Ascending aorta (tissue), 2 donors: ENCODE data around the gene MYL6B. TPM values are rescaled to one million over a fixed set of nuclear protein-coding genes. Genes with fewer than 3 reads are reported as not detected.

ENCODE experiments used
- DNase-seq, 2 donors: peaks; one replicate each; pipeline ENCODE4 v3.0.0-alpha.2; 2019; ENCODE audit warnings: low spot score in 2 of 2
- H3K27ac ChIP-seq, 2 donors: fragments of 200-600 bp; sonication (generic); one replicate each; pipeline ENCODE4 v1.5.1; 2016 to 2017; ENCODE audit warnings: mild to moderate bottlenecking in 1 of 2
- H3K27me3 ChIP-seq: fragments of 200-600 bp; sonication (generic); one replicate; pipeline ENCODE4 v1.5.1; 2017
- H3K36me3 ChIP-seq, 2 donors: fragments of 200-600 bp; sonication (generic); one replicate each; pipeline ENCODE4 v1.5.1; 2016
- H3K4me1 ChIP-seq, 2 donors: fragments of 200-600 bp; sonication (generic); one replicate each; pipeline ENCODE4 v1.5.1; 2016 to 2017; ENCODE audit warnings: mild to moderate bottlenecking in 1 of 2
- H3K4me3 ChIP-seq, 2 donors: fragments of 200-600 bp; sonication (generic); one replicate each; pipeline ENCODE4 v1.5.1; 2016 to 2017; ENCODE audit warnings: mild to moderate bottlenecking in 1 of 2
- H3K9me3 ChIP-seq, 2 donors: fragments of 200-600 bp; sonication (generic); one replicate each; pipeline ENCODE4 v1.5.1; 2016
- intact Hi-C: fragments of 100-400 bp; cut with DNase I; formaldehyde crosslinking; loops from one replicate; pipeline ENCODE4 v1.15.1; 2023
- total RNA-seq: library from RNA; depleted of rRNA; stranded (reverse); fragments of >200 nt; gene quantifications from one replicate; pipeline ENCODE4 v1.1.0, GENCODE V29; 2016
- TF ChIP-seq, protein P1 (sequence below), 3 experiments: fragments of 200-600 bp in 2 of 3; fragments of 450-650 bp in 1 of 3; sonication (generic) in 2 of 3; IDR thresholded peaks; one replicate each; pipeline ENCODE4 v1.5.1; 2016 to 2019; ENCODE audit warnings: antibody characterized with exemption in 3 of 3, mild to moderate bottlenecking in 1 of 3, moderate library complexity in 1 of 3

Gene MYL6B
- total RNA-seq, 1 donor from 2014 or later: 53.6 TPM

DNA sequence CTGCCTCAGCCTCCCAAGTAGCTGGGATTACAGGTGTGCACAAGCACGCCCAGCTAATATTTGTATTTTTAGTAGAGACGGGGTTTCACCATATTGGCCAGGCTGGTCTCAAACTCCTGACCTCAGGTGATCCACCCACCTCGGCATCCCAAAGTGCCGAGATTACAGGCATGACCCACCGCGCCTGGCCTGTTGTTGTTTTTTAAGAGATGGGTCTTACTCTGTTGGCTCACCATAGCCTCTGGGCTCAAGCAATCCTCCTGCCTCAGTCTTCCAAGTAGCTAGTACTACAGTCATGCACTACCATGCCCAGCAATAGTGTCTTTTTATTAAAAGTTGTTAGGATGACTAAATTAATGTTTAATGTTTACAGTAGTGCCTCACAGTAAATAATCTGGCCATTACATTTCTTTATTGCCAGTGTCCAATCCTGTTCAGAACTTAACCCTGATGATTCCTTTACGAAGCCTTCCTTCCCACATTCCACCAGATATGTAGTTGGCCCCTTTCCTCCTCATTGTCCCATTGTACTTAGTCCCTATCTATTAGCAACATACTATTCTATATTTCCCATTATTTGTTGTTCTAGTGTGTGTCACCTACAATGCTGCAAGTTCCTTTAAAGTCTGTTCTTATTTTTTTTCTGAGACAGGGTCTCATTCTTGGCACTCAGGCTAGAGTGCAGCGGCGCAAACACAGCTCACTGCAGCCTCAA lies 45.7 kb downstream of the MYL6B start:
- intact Hi-C loops: loop anchor here (10.0 kb wide), 1 partner anchor 267 kb away; the partner anchor contains the start of gene SPRYD4
- H3K9me3 ChIP-seq: no peaks in the 10 kb centered on the region
- H3K27me3 ChIP-seq: no peaks in the 10 kb centered on the region
- H3K4me3 ChIP-seq: no peak overlapping the region
- H3K27ac ChIP-seq: no peak overlapping the region
- no peak for DNase-seq
- H3K36me3 ChIP-seq: no peaks in the 10 kb centered on the region
- H3K4me1 ChIP-seq: peaks cover 0 to 6% of the 10 kb centered on the region in 2 donors
- TF ChIP-seq, protein P1, sequence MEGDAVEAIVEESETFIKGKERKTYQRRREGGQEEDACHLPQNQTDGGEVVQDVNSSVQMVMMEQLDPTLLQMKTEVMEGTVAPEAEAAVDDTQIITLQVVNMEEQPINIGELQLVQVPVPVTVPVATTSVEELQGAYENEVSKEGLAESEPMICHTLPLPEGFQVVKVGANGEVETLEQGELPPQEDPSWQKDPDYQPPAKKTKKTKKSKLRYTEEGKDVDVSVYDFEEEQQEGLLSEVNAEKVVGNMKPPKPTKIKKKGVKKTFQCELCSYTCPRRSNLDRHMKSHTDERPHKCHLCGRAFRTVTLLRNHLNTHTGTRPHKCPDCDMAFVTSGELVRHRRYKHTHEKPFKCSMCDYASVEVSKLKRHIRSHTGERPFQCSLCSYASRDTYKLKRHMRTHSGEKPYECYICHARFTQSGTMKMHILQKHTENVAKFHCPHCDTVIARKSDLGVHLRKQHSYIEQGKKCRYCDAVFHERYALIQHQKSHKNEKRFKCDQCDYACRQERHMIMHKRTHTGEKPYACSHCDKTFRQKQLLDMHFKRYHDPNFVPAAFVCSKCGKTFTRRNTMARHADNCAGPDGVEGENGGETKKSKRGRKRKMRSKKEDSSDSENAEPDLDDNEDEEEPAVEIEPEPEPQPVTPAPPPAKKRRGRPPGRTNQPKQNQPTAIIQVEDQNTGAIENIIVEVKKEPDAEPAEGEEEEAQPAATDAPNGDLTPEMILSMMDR (IDR thresholded peaks at IDR 0.05): no peak

DNA sequence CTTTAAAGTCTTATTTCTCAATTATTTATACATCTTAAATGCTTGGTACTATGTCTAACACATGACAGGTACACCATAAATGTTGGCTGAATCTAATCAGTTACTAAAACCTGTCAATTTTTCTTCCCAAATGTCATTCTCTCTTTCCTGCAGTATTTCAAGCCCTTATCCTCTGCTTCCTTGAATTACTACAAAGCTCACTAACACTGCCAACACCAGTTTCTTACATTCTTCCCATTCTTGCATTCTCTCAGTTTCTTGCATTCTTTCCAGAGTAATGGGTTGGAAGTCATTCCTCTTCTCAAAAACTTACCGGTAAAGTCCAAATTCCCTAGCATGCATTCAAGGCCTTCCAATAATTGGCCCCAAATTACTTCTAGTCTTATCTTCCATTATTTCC lies 46.4 kb downstream of the MYL6B start:
- no peaks in the 10 kb centered on the region for H3K27me3 ChIP-seq
- H3K9me3 ChIP-seq: no peaks in the 10 kb centered on the region
- peaks cover 0 to 6% of the 10 kb centered on the region in 2 donors for H3K4me1 ChIP-seq
- H3K27ac ChIP-seq: no peak overlapping the region
- intact Hi-C loops: loop anchor here (10.0 kb wide), 1 partner anchor 266 kb away; the partner anchor contains the start of gene SPRYD4
- no peak overlapping the region for H3K4me3 ChIP-seq
- no peaks in the 10 kb centered on the region for H3K36me3 ChIP-seq
- TF ChIP-seq, protein P1 (IDR thresholded peaks at IDR 0.05): no peak
- DNase-seq: no peak

DNA sequence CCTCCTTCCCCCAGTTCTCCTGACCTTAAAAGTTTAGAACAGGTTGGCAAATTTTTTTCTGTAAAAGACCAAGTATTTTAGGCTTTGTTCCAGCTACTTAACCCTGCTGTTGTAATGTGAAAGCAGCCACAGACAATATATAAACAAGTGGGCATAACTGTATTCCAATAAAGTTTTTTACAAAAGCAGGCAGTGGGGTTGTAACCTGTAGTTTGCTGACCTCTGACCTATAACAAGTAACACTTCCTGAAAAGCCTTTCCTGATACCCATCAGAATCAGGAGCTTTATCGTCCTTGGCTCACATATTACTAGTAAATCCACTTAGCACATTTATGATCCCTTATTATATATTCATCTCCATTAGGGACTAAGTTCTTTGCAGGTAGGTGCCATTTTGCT lies 50.0 kb downstream of the MYL6B start:
- intact Hi-C loops: no loop called here
- no peaks in the 10 kb centered on the region for H3K27me3 ChIP-seq
- H3K4me3 ChIP-seq: no peak overlapping the region
- TF ChIP-seq, protein P1 (IDR thresholded peaks at IDR 0.05): no peak
- peak overlapping the region; percentile 31 to 33 for H3K27ac ChIP-seq
- DNase-seq: no peak
- no peaks in the 10 kb centered on the region for H3K9me3 ChIP-seq
- H3K36me3 ChIP-seq: peaks cover 23 to 31% of the 10 kb centered on the region in 2 donors
- H3K4me1 ChIP-seq: peaks cover 0 to 2% of the 10 kb centered on the region in 2 donors

DNA sequence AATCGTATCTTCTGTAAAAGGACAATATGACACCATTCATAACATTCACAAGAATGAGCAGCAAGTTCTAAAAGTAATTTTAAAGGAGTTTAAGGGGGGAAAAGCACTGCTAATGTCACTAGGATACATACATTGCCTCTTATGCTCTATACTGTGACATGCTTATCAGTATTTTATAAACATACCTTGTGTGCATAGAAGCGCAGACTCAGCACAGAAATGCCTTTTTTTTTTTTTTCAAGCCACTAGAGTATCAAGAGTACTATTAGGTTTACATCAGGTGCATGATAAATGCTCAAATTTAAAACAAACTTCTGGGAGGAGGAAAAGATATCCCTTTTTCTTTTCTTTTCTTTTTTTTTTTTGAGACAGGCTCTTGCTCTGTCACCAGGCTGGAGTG lies 50.5 kb downstream of the MYL6B start:
- Histone ChIP-seq H3K4me1 (peaks cover 0 to 2% of the 10 kb centered on the region in 2 donors), H3K27me3 (no peaks in the 10 kb centered on the region), H3K9me3 (no peaks in the 10 kb centered on the region), H3K36me3 (peaks cover 28 to 35% of the 10 kb centered on the region in 2 donors), H3K27ac (peak overlapping the region in 1 of 2 donors; percentile 33), H3K4me3 (no peak overlapping the region)
- TF ChIP-seq, protein P1 (IDR thresholded peaks at IDR 0.05): no peak
- intact Hi-C loops: no loop called here
- no peak for DNase-seq

DNA sequence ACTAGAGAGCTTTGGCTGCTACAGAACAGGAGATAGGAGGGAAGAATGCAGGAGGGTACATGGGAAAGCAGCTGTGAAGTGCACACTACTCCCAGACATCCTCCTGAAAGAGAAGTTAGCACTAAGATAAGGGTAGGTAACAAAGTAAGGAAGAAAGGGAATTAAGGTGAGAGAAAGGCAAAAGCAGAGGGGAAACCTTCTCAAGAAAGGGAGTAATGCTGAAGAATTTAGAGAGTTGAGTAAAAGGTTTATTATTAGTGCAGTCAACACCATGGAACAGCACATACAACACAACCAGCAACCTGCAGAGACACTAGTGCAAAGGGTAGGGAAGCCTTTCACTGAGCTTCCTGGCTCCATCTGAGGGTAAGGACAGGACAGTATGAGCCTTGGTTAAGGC lies 51.9 kb downstream of the MYL6B start:
- peaks cover 0 to 2% of the 10 kb centered on the region in 2 donors for H3K4me1 ChIP-seq
- intact Hi-C loops: no loop called here
- H3K36me3 ChIP-seq: peaks cover 38 to 50% of the 10 kb centered on the region in 2 donors
- H3K9me3 ChIP-seq: no peaks in the 10 kb centered on the region
- TF ChIP-seq, protein P1 (IDR thresholded peaks at IDR 0.05): no peak
- H3K27me3 ChIP-seq: no peaks in the 10 kb centered on the region
- H3K27ac ChIP-seq: no peak overlapping the region
- DNase-seq: no peak
- no peak overlapping the region for H3K4me3 ChIP-seq
